GM10266 (cell line): ENCODE results near the gene A1BG.

Experiments used
- DNase-seq: peaks from one replicate; pipeline ENCODE4 v3.0.0; 2012; ENCODE audit errors: extremely low spot score
- TF ChIP-seq, protein P1 (sequence below): IDR thresholded peaks from 2 replicates; pipeline ENCODE4 v1.5.1; 2012; ENCODE audit warnings: mild to moderate bottlenecking, low read depth; ENCODE audit not compliant: control insufficient read depth, insufficient read depth; ENCODE audit errors: missing control alignments

A1BG gene

DNA sequence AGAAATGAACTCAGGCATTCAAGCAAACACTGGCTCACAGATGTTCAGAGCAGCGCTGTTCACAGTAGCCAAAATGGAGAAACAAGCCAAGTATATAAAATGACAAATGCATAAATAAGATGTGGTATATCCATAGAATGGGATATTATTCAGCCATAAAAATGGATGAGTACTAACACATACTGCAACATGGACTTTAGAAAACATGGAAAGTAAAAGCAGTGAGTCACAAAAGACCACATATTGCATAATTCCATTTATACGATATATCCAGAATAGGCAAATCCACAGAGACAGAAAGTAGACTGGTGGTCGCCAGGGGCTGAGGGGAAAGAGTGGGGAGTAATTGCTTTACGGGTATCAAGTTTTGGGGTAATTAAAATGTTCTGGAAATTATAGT is 20.9 kb upstream of the A1BG start:
- TF ChIP-seq, protein P1, sequence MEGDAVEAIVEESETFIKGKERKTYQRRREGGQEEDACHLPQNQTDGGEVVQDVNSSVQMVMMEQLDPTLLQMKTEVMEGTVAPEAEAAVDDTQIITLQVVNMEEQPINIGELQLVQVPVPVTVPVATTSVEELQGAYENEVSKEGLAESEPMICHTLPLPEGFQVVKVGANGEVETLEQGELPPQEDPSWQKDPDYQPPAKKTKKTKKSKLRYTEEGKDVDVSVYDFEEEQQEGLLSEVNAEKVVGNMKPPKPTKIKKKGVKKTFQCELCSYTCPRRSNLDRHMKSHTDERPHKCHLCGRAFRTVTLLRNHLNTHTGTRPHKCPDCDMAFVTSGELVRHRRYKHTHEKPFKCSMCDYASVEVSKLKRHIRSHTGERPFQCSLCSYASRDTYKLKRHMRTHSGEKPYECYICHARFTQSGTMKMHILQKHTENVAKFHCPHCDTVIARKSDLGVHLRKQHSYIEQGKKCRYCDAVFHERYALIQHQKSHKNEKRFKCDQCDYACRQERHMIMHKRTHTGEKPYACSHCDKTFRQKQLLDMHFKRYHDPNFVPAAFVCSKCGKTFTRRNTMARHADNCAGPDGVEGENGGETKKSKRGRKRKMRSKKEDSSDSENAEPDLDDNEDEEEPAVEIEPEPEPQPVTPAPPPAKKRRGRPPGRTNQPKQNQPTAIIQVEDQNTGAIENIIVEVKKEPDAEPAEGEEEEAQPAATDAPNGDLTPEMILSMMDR, result no peak
- no peak for DNase-seq

DNA sequence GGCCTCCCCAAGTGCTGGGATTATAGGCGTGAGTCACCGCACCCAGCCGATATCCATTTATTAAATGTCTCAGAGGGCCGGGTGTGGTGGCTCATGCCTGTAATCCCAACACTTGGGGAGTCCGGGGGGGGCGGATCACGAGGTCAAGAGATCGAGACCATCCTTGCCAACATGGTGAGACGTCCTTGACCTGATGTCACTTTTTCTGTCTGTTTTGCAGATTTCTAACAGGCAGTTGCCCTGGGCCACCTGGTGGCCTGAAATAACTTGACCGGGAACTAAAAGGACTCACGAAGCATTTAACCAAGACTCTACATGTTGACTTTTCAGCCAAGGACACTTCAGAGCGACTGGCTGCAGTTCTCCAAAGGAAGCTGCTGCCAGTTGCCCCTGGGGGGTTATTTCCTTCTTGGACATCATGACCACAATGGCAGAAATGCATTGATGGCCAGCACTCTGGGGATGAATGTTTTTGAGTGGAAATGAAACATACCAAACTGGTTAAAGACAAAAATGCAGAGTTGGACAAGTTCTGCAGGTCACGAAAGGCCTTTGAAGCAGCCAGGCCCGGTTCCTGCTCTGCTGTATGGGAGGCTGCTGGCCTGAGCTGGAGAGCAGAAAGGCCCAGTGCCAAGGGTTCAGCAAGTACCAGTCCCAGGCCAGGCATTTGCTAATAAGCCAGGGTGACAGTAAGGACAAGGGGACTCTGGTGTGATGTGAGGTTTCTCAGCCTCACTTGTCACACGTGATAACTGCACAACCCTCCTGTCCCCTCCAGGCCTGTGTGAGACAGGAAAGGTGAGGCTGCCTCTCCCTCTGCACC is 19.2 kb upstream of the A1BG start:
- TF ChIP-seq, protein P1, result no peak
- no peak for DNase-seq

- DNase-seq, result no peak
- TF ChIP-seq, protein P1, result no peak
Measured at GRCh38 chr19:58368561-58369360, 15.5 kb upstream of the A1BG start.

DNA sequence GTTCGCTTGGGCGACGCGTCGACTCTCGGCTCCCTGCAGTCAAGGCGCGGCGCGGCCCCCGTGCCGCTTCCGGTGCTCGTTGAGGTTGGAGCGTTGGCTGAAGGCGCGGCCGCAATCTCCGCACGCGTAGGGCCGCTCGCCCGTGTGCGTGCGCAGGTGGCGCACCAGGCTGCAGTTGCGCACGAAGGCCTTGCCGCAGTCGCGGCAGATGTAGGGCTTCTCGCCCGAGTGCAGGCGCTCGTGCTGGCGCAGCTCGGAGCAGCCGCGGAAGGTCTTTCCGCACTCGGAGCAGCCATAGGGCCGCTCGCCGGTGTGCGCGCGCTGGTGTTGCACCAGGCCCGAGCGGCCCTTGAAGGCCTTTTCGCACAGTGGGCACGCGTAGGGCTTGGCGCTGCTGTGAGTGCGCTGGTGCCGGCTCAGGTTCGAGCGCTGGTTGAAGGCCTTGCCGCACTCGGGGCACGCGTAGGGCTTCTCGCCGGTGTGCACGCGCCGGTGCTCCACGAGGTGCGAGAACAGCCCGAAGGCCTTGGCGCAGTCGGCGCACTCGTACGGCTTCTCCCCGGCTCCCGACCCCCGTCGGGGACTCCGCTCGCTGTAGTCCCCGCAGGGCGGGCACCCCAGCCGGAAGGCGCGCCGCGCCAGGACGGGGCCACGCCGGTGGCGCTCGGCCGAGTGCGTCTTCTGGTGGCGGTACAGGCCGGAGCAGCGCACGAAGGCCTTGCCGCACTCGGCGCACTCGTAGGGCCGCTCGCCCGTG is 14.6 kb upstream of the A1BG start:
- TF ChIP-seq, protein P1, result no peak

DNA sequence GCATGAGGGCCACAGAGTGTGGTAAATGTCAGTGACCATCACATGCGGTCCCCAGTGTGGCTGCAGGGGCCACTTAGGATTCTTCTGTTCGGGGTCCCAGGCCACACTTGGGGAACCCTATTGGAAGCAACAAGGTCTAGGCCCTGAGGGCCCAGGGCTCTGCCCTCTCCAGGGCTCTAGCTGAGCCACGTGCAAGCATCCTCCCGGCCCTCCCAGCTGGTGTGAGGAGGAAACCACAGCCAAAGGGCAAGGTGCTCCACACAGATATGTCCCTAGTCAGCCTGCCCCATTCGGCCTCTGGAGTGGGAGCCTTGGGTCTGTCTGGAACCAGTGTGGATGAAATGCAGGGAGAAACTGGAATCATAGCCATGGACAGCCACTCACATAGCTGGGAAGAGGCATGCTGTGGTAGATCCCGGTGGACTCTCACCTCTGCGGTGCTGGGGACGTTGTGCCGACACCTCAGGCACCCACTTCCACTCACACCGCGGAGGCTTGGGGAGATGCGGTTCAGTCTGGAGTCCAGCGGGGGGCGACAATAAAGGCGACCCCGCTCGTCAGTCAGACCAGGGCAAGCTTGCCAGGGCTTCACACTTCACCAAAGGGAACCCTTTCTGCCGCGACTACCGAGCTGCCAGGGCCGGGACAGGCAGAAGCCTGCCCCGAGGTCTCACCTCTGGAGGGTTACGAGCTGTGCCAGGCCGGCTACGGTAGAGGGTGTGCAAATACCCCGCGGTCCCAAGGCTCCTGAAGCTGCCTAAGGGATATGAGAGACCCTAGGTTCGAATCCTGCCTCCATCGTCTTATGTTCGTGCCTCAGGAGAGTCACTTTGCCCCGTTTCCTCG is 13.5 kb upstream of the A1BG start:
- TF ChIP-seq, protein P1, result no peak
- DNase-seq, result no peak

More for the DNA sequence above, 14.6 kb upstream of the A1BG start:
- no peak for DNase-seq

GRCh38 chr19:58364146-58364545 is 10.9 kb upstream of the A1BG start:
- DNase-seq, result no peak

More at GRCh38 chr19:58364146-58364545, 10.9 kb upstream of the A1BG start:
- TF ChIP-seq, protein P1, result no peak
